Keratinocyte (primary cell): ENCODE results near the gene OBSL1. TPM values are rescaled to one million over a fixed set of nuclear protein-coding genes. Genes with fewer than 3 reads are reported as not detected.

Source experiments
- DNase-seq: peaks from one replicate; pipeline ENCODE4 v3.0.0-alpha.2; 2011; ENCODE audit warnings: low read depth, missing footprints, low spot score
- FAIRE-seq: peaks from 2 replicates; lab custom pipeline; 2011; peaks lifted over from hg19 to GRCh38; lab: Jason Lieb, UNC
- H2AFZ ChIP-seq: 2 replicates; pipeline ENCODE4 v1.6.0; 2012; ENCODE audit warnings: low read length, control low read depth, inconsistent platforms; ENCODE audit not compliant: control insufficient read depth
- H3K27ac ChIP-seq: 2 replicates; pipeline ENCODE4 v1.5.1; 2011; ENCODE audit warnings: low read length; ENCODE audit not compliant: control insufficient read depth, insufficient read depth
- H3K27me3 ChIP-seq: 3 replicates; pipeline ENCODE4 v1.6.0; 2011; ENCODE audit warnings: low read length; ENCODE audit not compliant: control insufficient read depth, insufficient read depth; ENCODE audit errors: extremely low read depth
- H3K36me3 ChIP-seq, 2 experiments: 2 replicates in 1 of 2; 3 replicates in 1 of 2; pipeline ENCODE4 v1.5.1; 2011; ENCODE audit warnings: low read length in 2 of 2, mild to moderate bottlenecking in 1 of 2; ENCODE audit not compliant: control insufficient read depth in 2 of 2, insufficient read depth in 2 of 2; ENCODE audit errors: extremely low read depth in 1 of 2
- H3K4me1 ChIP-seq: 3 replicates; pipeline ENCODE4 v1.5.1; 2011; ENCODE audit warnings: low read length; ENCODE audit not compliant: control insufficient read depth, insufficient read depth; ENCODE audit errors: extremely low read depth
- H3K4me2 ChIP-seq: 3 replicates; pipeline ENCODE4 v1.6.0; 2011; ENCODE audit warnings: low read depth, low read length; ENCODE audit not compliant: control insufficient read depth, insufficient read depth; ENCODE audit errors: extremely low read depth
- H3K4me3 ChIP-seq, 3 experiments: fragments of 200-600 bp in 1 of 3; sonication (generic) in 1 of 3; 2 replicates in 2 of 3; 3 replicates in 1 of 3; pipeline ENCODE4 v1.5.1; 2011 to 2016; ENCODE audit warnings: low read length in 3 of 3, mild to moderate bottlenecking in 3 of 3, control low read depth in 2 of 3, inconsistent platforms in 1 of 3, low read depth in 1 of 3, mixed read lengths in 1 of 3, mixed run types in 1 of 3, moderate library complexity in 1 of 3; ENCODE audit not compliant: control insufficient read depth in 2 of 3, insufficient read depth in 2 of 3; ENCODE audit errors: extremely low read depth in 1 of 3
- H3K79me2 ChIP-seq: 2 replicates; pipeline ENCODE4 v1.6.0; 2012; ENCODE audit warnings: low read length; ENCODE audit not compliant: control insufficient read depth, insufficient read depth
- H3K9ac ChIP-seq: 3 replicates; pipeline ENCODE4 v1.6.0; 2011; ENCODE audit warnings: low read length; ENCODE audit not compliant: control insufficient read depth, insufficient read depth; ENCODE audit errors: extremely low read depth
- H3K9me1 ChIP-seq: 3 replicates; pipeline ENCODE4 v1.6.0; 2011; ENCODE audit warnings: low read length; ENCODE audit not compliant: control insufficient read depth, insufficient read depth; ENCODE audit errors: extremely low read depth
- H3K9me3 ChIP-seq: 2 replicates; pipeline ENCODE4 v1.5.1; 2012; ENCODE audit warnings: low read depth, low read length; ENCODE audit not compliant: control insufficient read depth
- H4K20me1 ChIP-seq: 3 replicates; pipeline ENCODE4 v1.6.0; 2011; ENCODE audit warnings: low read length; ENCODE audit not compliant: control insufficient read depth, insufficient read depth; ENCODE audit errors: extremely low read depth
- CTCF ChIP-seq, 3 experiments: IDR thresholded peaks in 1 of 3; conservative IDR thresholded peaks in 1 of 3; optimal IDR thresholded peaks in 1 of 3; 2 replicates in 2 of 3; 3 replicates in 1 of 3; pipeline versions ENCODE3 to v1.5.1; 2011; ENCODE audit warnings: low read length in 3 of 3, mild to moderate bottlenecking in 3 of 3, moderate library complexity in 2 of 3, control low read depth in 1 of 3, inconsistent platforms in 1 of 3; ENCODE audit not compliant: insufficient read depth in 2 of 3; ENCODE audit errors: extremely low read depth in 1 of 3
- EZH2 ChIP-seq: IDR thresholded peaks from one replicate; pipeline ENCODE4 v1.6.1; 2012; ENCODE audit warnings: inconsistent platforms, mild to moderate bottlenecking, low read length, moderate library complexity
- dilution Hi-C: fragments of 300-500 bp; cut with MboI; formaldehyde crosslinking; loops from one replicate; pipeline ENCODE4 v1.7.0; 2020; ENCODE audit warnings: low sequenced_read_pairs; ENCODE audit not compliant: extremely low pct_ligation_motif_present
- polyA plus RNA-seq, 5 experiments: library from polyadenylated mRNA; depleted of rRNA in 3 of 5; stranded (reverse) in 3 of 5; stranded (forward) in 1 of 5; unstranded in 1 of 5; fragments of >200 nt; gene quantifications; 1 replicate in 1 of 5; 2 replicates in 3 of 5; 3 replicates in 1 of 5; pipeline versions ENCODE4 v1.2.1 to v1.2.3, GENCODE V29; 2011 to 2012; ENCODE audit warnings: missing spikeins in 2 of 5, low read depth in 1 of 5, low replicate concordance in 1 of 5

The OBSL1 gene
- polyA plus RNA-seq, 1 donor (not counting 4 experiments of a cell fraction or from before 2014, with no cell fraction given): 9.3 TPM

GRCh38 chr2:219616550-219616949, 45.2 kb upstream of the OBSL1 start:
- Histone ChIP-seq H4K20me1 (no peaks in the 10 kb centered on the region), H3K9me1 (no peaks in the 10 kb centered on the region), H3K27me3 (no peaks in the 10 kb centered on the region), H3K27ac (no peak overlapping the region), H3K4me2 (no peak overlapping the region), H3K36me3 (peaks cover 9 to 20% of the 10 kb centered on the region in 2 experiments), H3K4me3 (no peak overlapping the region), H3K4me1 (no peaks in the 10 kb centered on the region), H3K79me2 (no peaks in the 10 kb centered on the region), H3K9me3 (no peaks in the 10 kb centered on the region), H2AFZ (no peak overlapping the region), H3K9ac (no peak overlapping the region)
- dilution Hi-C loops: no loop called here
- FAIRE-seq (no peak), DNase-seq (no peak)
- TF ChIP-seq CTCF (optimal IDR thresholded peaks at IDR 0.05 in 1 of 3, IDR thresholded peaks at IDR 0.05 in 1 of 3, conservative IDR thresholded peaks at IDR 0.05 in 1 of 3; ENCODE audit: extremely low read depth in 1 of 3, insufficient read depth in 2 of 3, low read length in 3 of 3): no peak
- no peak for TF ChIP-seq EZH2

DNA sequence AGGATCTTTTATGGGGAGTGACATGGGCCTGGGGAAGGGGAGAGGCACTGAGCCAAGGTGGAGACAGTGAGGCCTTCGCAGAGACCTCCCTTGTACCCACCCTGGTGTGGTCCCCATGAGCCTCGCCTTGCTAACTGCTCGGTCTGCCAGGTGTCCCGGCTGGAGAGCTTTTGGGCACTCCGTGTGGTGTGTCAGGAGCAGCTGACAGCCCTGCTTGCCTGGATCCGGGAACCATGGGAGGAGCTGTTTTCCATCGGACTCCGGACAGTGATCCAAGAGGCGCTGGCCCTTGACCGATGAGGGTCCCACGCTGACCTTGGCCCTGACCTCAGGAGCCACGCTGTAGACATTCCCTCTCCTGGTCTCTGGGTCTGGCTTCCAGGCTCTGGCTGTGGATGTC, 44.6 kb upstream of the OBSL1 start:
- H3K4me2 ChIP-seq: no peak overlapping the region
- H3K79me2 ChIP-seq: no peaks in the 10 kb centered on the region
- TF ChIP-seq CTCF (optimal IDR thresholded peaks at IDR 0.05 in 1 of 3, IDR thresholded peaks at IDR 0.05 in 1 of 3, conservative IDR thresholded peaks at IDR 0.05 in 1 of 3; ENCODE audit: extremely low read depth in 1 of 3, insufficient read depth in 2 of 3, low read length in 3 of 3) (no peak), EZH2 (no peak)
- no peak for DNase-seq
- H3K4me3 ChIP-seq: no peak overlapping the region
- no peaks in the 10 kb centered on the region for H3K9me3 ChIP-seq
- no peaks in the 10 kb centered on the region for H3K27me3 ChIP-seq
- H3K27ac ChIP-seq: no peak overlapping the region
- peaks cover 9 to 24% of the 10 kb centered on the region in 2 experiments for H3K36me3 ChIP-seq
- H2AFZ ChIP-seq: no peak overlapping the region
- no peaks in the 10 kb centered on the region for H4K20me1 ChIP-seq
- no peaks in the 10 kb centered on the region for H3K9me1 ChIP-seq
- FAIRE-seq: no peak
- no peaks in the 10 kb centered on the region for H3K4me1 ChIP-seq
- no peak overlapping the region for H3K9ac ChIP-seq
- dilution Hi-C loops: no loop called here
